HG03521 (cell line): ENCODE measurements around the gene ARHGAP8.

Experiments
- ATAC-seq: cut with Tn5 transposase; IDR thresholded peaks from one replicate; pipeline ENCODE4 v1.9.1; 2021; ENCODE audit warnings: mild to moderate bottlenecking, moderate library complexity; ENCODE audit not compliant: unreplicated experiment

The ARHGAP8 gene

GRCh38 chr22:44724859-44725258 is 27.5 kb upstream of the ARHGAP8 start:
- no peak for ATAC-seq

DNA sequence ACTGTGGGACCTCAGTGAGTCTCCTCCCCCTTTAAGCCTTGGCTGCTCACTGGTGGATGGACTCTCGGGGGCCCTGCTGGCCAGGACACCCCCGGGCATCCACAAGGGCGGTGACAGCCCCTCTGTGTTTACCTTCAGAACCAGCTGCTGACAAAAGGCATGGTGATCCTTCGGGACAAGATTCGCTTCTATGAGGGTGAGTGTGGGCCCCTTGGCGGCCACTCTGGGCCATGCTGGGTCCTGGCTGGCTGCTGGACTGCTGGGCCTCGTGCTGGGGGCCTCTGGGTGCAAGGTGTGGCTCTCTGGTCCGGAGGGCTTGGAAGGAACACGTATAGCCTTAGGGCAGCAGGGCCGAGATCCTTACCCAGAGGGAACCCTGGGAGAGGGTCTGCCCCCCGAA is 25.9 kb upstream of the ARHGAP8 start:
- ATAC-seq: no peak

DNA sequence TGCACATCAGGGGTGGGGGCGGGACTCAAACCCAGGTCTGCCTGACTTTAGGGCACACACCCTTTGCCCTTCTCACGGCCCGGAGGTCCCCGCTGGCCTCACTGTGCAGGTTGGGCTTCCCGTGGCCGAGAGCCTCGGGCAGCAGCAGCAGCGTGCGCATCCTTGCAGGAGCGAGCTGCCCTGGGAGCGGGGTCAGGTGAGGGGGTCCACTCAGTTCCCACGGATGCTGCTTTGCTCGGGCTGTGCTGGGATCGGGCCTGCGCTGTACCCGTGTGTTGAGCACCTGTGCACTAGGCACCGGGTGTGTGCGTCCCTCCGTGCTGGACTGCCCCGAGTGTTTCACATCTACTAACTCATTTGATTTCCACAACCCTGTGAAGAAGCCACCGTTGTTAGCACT is 25.2 kb upstream of the ARHGAP8 start:
- ATAC-seq: no peak

GRCh38 chr22:44727709-44728108 is 24.7 kb upstream of the ARHGAP8 start:
- ATAC-seq: no peak

DNA sequence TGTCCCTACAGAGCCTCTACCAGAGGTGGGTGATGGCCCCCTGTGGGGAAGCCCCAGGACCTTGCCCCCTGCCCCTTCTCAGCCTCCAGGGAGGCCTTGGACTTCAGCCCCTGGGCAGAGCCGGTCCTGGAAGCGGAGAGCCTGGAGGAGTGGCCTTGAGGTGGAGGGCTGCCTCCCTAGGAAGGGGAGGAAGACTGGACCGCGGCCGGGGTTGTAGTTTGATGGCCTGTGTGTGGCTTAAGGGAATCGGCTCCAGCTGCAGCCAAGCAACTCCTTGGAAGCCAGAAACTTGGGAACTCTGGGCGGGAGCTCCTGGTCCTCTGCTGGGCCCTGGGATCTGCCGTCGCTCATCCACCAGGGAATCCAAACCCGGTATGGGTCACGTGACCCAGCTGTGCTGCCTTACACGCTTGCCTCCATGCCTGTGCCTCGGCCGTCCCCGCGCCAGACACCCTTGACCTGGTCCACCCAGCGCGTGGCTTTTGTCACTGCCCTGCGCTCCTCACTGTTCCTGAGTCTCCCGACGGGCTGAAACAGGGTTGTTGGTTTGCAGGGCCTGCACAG is 23.5 kb upstream of the ARHGAP8 start:
- no peak for ATAC-seq

DNA sequence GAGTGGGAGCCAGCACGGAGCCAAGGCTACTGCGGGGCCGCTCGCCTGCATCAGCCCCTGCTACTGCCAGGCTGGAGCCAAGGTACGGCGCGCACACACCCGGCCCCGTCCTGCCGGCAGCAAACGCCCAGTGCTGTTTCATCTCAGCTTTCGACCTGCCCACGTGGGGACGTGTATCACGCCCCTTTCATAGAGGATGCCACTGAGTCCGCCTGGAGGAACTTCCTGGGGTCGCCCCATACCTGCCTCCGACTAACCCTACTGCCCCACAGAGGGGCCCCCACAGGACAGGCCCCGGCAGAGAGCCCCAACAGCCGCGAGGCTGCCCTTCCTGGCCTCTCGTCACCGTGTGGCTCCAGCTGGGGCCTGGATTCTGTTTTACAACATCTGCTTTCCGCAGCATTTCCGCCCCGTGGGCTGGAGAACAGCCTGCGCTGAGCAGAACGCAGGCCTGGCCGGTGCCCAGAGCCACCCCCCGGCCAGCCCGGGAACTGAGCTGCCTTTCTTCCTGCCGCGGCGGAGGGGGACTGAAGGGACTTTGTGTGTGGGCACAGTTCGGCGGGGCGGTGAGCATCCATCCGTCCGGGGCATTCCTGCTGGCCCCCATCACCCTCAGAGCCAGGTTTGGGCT is 22.9 kb upstream of the ARHGAP8 start:
- ATAC-seq: no peak

GRCh38 chr22:44730022-44730393 is 22.4 kb upstream of the ARHGAP8 start:
- no peak for ATAC-seq

DNA sequence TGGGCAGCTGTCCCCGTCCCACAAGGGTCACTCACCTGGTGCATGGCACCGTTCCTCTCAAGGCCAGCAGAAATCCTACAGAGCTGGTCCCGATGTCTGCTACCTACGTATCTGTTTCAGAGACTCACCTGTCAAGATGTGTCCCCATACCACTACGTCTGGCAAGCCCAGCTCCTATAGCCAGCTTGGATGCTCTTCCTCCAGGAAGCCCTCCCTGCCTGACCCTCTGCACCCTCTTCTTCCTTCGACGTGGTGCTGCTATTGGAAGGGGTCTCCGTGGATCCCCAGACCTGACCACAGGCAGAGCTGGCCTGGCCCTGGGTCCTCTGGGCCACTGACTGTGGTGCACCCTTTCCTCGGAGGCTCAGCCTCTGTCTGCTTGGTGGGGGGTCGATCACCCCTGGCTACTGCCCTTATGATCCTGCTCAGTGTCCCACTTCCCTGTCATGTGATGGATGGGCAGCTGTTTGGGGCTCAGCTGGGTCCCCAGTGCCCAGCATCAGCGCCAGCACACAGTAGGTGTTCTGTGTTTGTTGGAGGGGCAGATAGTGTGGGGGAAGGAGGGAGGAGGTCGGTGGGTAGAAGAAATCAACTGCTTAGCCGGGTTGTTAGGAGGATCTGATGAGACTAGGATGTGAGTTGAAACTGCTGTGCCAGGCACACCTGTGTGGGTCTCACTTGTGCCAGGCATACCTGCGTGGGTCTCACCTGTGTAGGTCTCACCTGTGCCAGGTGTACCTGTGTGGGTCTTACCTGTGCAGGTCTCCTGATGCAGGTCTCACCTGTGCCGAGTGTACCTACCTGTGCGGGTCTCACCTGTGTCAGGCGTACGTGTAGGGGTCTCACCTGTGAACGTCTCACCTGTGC is 21.7 kb upstream of the ARHGAP8 start:
- ATAC-seq: no peak

DNA sequence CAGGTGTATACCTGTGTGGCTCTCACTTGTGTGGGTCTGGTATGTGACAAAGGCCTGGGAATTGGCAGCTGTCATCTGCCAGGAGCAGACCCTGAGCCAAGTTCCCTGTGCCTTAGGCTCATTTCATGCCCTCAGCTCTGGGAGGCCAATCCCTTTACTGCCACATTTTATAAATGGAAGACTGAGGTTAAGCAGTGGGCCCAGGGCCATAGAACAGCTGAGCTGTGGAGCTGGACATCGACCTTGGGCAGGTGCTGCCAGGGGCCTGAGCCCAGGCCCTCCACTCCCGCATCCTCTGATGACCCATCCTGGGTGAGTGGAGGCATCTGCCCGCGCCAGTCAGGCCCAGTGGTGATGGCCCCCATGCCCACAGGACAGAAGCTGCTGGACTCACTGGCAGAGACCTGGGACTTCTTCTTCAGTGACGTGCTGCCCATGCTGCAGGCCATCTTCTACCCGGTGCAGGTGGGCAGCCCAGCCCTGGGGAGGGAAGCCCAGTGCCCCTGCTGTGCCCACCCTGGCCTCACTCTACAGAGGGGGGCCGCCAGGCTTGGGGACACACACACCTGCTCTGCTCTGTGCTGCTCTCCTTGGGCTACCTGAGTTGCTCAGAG is 20.9 kb upstream of the ARHGAP8 start:
- ATAC-seq: no peak

DNA sequence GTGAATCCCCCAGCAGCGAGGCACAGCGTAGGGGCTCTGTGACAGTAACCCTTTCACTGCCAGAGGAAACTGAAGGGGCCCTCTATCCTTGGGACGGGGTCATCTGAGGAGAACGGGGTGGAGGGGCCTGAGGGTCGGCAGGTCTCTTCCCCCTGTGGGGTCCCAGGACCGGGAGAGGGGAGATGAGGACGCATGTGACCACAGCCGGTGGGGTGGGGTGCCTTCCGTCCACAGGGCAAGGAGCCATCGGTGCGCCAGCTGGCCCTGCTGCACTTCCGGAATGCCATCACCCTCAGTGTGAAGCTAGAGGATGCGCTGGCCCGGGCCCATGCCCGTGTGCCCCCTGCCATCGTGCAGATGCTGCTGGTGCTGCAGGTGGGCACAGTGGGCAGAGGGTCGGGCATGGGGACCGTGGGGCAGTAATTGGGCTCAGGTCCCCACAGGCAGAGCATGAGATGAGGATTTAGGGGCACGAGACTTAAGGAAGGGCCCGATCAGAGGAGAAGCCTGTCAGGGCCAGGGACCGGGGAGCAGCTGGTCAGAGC is 20.3 kb upstream of the ARHGAP8 start:
- ATAC-seq: no peak

GRCh38 chr22:44732661-44733060 is 19.7 kb upstream of the ARHGAP8 start:
- no peak for ATAC-seq

GRCh38 chr22:44733426-44734106 is 18.8 kb upstream of the ARHGAP8 start:
- ATAC-seq: no peak

GRCh38 chr22:44734278-44734677 is 18.1 kb upstream of the ARHGAP8 start:
- ATAC-seq: no peak

- no peak for ATAC-seq
Observed at GRCh38 chr22:44734801-44735517, 17.4 kb upstream of the ARHGAP8 start.

DNA sequence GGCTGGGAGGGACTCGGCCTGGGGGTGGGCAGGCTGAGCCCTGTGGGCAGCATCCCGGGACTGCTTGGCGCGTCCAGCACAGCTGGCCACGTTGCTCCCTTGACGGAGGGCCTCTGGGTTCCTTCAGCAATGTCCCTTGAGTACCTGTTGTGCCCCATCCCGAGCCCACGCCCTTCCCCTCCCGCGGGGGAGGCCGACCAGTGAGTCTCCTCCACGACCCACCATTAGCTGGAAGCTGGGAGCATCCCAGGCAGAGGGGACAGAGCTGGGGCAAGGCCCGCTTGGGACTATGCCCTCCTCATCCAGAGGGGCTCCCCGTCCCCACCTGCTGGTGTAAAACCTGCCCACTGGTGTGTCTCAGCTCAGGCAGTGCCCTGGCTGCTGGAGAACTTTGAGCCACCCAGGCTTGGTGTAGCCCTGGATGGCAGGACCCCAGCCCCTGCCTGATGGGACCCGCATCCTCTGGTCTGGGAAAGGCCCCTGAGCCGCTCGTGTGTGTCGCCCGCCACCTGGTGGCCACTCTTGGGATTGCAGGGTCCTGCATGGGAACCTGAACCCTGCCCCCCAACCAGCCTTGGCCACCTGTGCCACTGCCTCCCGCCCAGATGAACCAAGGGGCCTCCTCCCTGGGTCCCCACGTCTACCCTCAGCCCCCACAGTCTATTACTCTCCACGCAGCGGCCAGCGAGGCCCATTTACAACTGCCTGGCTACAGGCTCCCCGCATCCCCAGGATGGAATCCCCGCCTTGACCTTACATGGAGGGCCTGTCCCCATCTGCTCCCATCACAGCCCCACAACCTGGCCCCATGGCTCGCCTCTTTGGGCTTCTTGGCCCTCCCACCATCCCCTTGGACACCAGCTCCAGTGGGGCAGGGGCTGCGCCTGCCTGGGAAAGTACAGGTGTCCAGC is 16.6 kb upstream of the ARHGAP8 start:
- no peak for ATAC-seq

GRCh38 chr22:44736581-44737405 is 15.6 kb upstream of the ARHGAP8 start:
- no peak for ATAC-seq

DNA sequence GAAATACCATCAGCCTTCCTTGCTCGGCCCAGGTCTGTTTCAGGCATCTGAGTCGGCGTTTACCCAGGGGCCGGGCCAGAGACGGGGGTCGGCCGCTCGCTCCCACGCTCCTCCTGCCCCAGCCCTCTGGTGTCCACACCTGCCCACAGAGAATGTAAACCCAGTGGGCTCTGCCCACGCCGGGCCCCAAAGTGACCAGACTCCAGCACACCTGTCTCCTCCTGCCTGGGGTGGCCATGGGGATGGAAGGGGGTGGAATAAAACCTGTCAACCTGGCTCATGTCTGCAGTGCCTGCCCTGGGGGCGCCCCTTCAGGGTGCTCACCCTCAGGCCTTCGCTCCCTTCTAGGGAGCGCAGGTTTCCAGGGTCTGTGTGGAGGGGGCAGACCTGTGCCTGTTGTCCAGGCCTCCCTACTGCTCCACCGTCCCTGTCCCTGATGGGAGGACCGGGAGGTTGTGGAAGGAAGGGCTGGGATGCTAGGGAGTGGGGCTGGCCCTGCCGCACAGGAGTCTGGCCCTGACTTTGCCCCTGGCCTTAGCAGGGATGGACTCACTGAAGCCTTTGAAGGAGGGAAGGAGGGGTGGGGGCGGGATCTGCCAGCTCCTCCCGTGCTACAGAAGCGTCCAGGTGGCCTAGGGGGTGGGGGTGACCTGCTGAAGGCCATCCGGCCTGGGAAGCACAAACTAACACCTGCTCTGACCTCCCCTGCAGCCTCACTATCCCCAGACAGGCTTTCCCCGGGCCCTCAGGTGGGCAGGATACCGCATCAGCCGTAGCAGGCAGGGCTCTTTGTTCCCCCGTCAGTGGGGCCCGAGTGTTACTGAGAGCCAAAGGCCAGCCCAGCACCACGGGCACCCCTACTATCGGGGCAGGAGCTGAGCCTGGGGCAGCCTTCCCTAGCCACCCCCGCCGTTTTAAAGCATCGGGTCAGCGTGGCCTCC is 14.7 kb upstream of the ARHGAP8 start:
- ATAC-seq: no peak
